HG02852 (cell line): ENCODE data around the gene RBPJ.
"Not testable (repeated sequence)": the region's sequence is repeated elsewhere in the genome, so short reads cannot be mapped to it uniquely, and the experiment has no call there.

Source experiments
- ATAC-seq: cut with Tn5 transposase; IDR thresholded peaks from one replicate; pipeline ENCODE4 v1.9.1; 2021; ENCODE audit warnings: mild to moderate bottlenecking, moderate library complexity; ENCODE audit not compliant: unreplicated experiment

Gene RBPJ

GRCh38 chr4:26369132-26369531, 48.3 kb downstream of the RBPJ start:
- ATAC-seq: no peak

GRCh38 chr4:26369581-26369980, 48.8 kb downstream of the RBPJ start:
- ATAC-seq: no peak

GRCh38 chr4:26372076-26372475, 51.3 kb downstream of the RBPJ start:
- ATAC-seq: no peak

- ATAC-seq: peak; percentile 73
These were observed 51.8 kb downstream of the RBPJ start for GRCh38 chr4:26372525-26373172.

- no peak for ATAC-seq
These were observed 54.7 kb downstream of the RBPJ start for GRCh38 chr4:26375551-26375950.

DNA sequence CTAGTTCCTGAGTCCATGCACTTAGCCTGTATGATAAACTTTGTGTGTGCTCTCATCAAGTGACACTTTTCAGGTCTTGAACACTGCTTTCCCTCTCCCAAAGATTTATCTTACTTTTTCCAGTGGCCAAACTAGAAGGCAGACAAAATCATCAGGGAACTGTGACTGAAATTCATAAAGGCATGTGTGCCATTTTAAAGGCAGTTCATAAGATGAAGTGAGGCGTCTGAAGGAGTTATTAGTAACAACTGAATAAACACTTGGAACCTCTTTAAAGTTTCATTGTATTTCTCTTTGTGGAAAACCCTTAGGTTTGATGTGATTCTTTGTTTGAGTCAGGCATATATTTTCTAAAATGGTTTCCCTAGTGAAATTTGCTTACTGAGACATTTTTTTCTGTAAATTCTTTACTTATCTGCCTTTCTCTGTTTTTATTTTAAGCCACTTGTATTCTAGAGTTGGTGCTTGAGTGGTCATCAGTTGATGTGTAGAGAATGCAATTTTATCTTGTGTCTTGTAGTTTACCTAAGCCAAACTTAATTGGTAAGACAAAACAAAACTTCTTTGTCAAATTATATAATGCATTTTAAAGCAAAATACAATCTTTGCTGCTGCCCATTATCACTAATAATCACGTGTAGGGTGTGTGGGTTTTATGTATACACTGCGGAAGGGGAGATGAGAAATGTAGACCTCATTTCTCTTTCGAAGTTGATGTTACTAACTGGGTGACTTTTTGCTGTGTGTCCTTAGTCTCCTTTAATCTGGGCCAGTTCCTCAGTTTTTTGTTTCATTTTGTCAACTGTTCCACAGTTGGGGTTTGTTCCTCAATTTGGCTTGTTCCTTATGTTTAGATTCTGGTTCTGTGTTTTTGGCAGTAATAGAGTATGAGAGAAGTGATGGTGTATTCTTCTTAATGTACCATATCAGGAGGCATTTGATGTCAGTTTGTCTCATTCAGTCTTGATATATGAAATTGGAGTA, 56.8 kb downstream of the RBPJ start:
- ATAC-seq: peak; percentile 41

GRCh38 chr4:26379837-26380236, 59.0 kb downstream of the RBPJ start:
- ATAC-seq: no peak

GRCh38 chr4:26380740-26381139, 59.9 kb downstream of the RBPJ start:
- no peak for ATAC-seq

- ATAC-seq: no peak
These were observed 63.7 kb downstream of the RBPJ start for GRCh38 chr4:26384380-26385057.

- ATAC-seq: no peak
These were observed 64.9 kb downstream of the RBPJ start for GRCh38 chr4:26385690-26386089.

DNA sequence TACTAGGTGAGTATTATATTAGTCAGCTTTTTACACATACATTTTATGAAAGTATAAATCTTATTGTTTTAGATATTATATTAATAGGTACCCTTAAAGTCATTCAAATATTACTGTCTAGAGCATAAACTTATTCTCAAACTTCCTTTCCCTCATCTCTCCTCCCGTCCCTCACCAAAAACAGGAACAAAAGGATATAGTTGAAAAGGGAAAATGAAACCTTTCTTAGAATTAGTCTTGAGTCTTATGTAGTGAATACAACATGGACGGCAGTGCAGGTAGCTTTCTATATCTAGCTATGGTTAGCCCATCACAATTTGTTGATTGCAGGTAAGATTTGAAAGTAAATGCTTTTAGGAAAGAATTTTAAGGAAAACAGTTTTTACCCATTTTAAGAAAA, 65.6 kb downstream of the RBPJ start:
- no peak for ATAC-seq

- no peak for ATAC-seq
These were observed 67.9 kb downstream of the RBPJ start for GRCh38 chr4:26388671-26389070.

- no peak for ATAC-seq
These were observed 76.3 kb downstream of the RBPJ start for GRCh38 chr4:26397086-26397485.

GRCh38 chr4:26400132-26400531, 79.3 kb downstream of the RBPJ start:
- ATAC-seq: no peak

DNA sequence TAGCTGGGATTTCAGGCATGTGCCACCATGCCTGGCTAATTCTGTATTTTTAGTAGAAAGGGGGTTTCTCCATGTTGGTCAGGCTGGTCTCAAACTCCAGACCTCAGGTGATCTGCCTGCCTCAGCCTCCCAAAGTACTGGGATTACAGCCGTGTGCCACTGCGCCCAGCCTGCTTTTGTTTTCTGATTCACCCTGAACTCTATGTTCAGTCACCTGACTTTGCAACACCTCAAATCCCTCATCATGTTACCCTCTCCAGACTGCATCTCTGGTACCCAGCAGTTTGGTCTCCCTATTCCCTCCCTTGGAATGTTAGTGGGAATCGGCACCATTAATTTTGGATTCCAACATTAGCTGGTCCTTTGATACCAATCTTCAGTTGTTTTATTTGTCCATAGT, 81.2 kb downstream of the RBPJ start:
- not testable (repeated sequence) for ATAC-seq

DNA sequence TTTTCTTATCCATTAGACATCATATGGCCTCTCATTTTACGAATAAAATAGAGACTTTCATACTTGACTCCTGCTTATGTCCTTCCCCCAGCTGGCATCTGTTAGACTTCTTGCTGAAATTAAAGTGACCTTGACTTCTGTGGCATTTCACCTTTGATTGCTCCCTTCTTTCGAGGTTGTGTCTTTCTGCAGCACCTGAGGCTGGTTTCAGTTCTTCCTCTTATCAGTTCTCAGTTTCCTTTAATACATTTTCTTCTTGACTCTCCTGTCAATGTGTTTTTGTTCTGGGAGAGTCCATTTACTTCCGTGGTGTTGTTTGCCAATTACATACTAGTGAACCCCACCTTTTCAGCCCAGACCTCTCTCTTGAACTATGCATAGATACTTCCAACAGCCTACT, 81.6 kb downstream of the RBPJ start:
- ATAC-seq: peak; percentile 78

DNA sequence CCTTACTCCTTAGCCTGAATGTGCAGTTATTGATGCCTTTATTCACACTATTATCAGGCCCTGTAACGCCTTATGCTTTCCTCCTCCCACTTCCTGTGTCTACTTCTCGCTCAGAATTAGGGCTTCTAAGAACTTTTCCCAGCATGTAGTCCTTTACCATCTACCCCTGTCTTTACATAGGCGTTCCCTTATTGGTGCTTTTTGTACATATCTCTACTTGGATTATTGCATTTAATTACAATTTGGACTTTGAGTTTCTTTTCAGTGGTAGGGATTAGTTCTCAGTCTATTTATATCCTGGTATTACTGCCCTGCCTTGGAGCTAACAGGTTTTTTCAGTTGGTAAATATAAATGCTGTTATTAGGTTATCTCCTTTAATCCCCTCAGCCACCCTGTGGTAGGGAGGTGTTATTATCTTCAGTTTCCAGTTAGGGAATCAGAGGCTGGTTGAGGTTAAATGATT, 84.0 kb downstream of the RBPJ start:
- ATAC-seq: no peak

DNA sequence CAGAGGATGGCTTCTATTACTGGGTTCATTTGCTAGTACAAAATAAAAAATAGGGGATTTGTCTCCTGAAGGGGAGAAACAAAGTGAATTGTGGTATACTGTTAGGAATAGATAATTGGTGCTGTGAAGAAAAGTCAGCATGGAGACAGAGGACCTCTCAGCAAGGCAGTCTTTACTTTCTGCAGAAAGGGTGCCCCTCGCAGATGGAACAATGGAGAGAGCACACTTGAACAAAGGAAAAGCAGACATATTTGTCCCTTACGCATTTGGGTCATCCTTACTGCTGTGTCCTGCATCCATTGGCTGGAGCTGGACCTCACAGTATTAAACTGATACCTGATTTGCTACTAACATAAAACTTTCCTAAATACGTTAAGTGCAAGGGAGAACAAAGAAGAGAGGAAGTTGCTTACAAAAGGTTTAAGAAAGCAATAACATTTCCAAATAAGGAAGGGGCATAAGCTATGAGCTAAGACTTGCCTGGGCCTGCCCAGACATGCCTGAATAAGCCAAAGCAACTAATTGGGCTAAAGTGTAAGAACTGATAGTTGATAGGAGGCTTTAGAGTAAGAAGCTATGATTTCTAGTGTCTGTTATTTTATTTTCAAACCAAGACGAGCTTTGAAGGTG, 85.6 kb downstream of the RBPJ start:
- ATAC-seq: no peak

GRCh38 chr4:26407476-26407875, 86.7 kb downstream of the RBPJ start:
- ATAC-seq: no peak

DNA sequence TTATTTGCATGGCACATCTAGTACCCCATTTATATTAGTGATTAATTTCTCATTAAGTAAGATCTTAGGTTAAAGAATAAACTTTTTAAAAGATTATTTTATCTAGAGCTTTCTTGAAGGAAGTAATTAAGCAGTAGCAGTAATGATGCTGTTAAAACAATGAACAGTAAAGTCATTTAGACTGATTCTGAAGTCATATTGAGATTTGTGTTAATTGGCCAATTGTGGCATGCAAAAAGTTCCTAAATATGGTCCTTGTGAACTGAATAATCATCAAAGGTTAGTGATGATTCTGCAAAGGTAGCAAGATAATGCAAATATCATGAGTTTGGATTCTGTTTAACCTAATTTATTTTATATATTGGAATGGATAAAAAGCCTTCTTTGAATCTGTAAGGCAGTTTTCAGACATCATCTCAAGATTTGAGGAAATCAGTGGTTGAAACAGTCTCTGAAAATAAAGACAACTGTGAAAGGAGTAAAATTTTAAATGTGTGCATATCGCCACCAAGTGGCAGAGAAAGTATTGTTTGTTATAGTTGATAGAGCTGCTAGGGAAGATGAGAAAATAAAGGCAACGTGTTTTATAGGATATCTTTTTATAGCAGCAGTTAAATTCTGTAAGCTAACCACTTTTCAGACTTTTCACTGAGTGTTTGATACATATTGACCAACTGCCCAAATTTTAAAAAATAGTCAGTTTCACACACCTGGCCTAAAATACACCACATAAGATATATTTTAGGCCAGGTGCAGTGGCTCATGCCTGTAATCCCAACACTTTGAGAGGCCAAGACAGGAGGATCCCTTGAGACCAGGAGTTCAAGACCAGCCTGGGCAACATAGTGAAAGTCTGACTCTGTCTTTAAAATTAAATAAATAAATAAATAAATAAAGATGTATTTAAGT, 89.8 kb downstream of the RBPJ start:
- ATAC-seq: peak; percentile 74
